K562 (cell line): ENCODE data around the gene CTSL. TPM values are rescaled to one million over a fixed set of nuclear protein-coding genes. Genes with fewer than 3 reads are reported as not detected.
A peak's percentile ranks its signal among the peaks of the same experiment; 100 is the strongest.

ENCODE experiments used
- ATAC-seq: fragments of 200-7000 bp; cut with Tn5 transposase; 3 replicates; pipeline ENCODE4 v1.9.1; 2020; ENCODE audit warnings: moderate library complexity
- BruUV-seq: library from RNA; stranded (reverse); fragments of 400-500 nt; replicated peaks from 2 replicates; lab custom pipeline; 2021; lab: Mats Ljungman, UMichigan
- CTCF ChIA-PET: fragments of 300-600 bp; formaldehyde crosslinking; extraction: SDS; loops from one replicate; lab custom pipeline; 2021; ENCODE audit warnings: low intra/inter-chr PET ratio; lab: Yijun Ruan, JAX
- POLR2A ChIA-PET: fragments of 300-600, 350-650 bp; sonication (Branson Sonifier 250); formaldehyde crosslinking; extraction: SDS; loops from one replicate; lab custom pipeline; 2021; ENCODE audit warnings: antibody characterized with exemption, inconsistent platforms; lab: Yijun Ruan, JAX
- DNase-seq, 4 experiments: peaks; one replicate each; pipeline versions ENCODE4 v3.0.0 to v3.0.0-alpha.2; 2011 to 2018; ENCODE audit warnings: low spot score in 3 of 4, mixed read lengths in 3 of 4; ENCODE audit errors: extremely low read depth in 1 of 4
- FAIRE-seq: peaks from 2 replicates; lab custom pipeline; 2011; peaks lifted over from hg19 to GRCh38; lab: Jason Lieb, UNC
- H2AFZ ChIP-seq: 2 replicates; pipeline ENCODE4 v1.6.0; 2011; ENCODE audit warnings: low read depth, low read length, control low read depth, inconsistent platforms
- H3K27ac ChIP-seq: fragments of 200-600 bp; 3 replicates; pipeline ENCODE4 v1.8.0; 2011; ENCODE audit warnings: low read depth, mild to moderate bottlenecking, control low read depth, inconsistent platforms, low read length, moderate library complexity, mixed read lengths; ENCODE audit errors: extremely low read depth
- H3K27me3 ChIP-seq, 2 experiments: fragments of 300-600 bp in 1 of 2; 2 replicates in 1 of 2; 3 replicates in 1 of 2; pipeline versions ENCODE4 v1.6.0 to v1.8.0; 2011; ENCODE audit warnings: inconsistent platforms in 2 of 2, low read length in 2 of 2, mild to moderate bottlenecking in 1 of 2, mixed read lengths in 1 of 2, moderate library complexity in 1 of 2; ENCODE audit not compliant: control insufficient read depth in 2 of 2, insufficient read depth in 2 of 2
- H3K36me3 ChIP-seq: fragments of 300-600 bp; 3 replicates; pipeline ENCODE4 v1.8.0; 2011; ENCODE audit warnings: mild to moderate bottlenecking, low read length, inconsistent platforms; ENCODE audit not compliant: control insufficient read depth, insufficient read depth
- H3K4me1 ChIP-seq, 2 experiments: fragments of 200-600 bp in 1 of 2; replicated peaks in 1 of 2; 2 replicates in 1 of 2; 3 replicates in 1 of 2; pipeline versions ENCODE4 v1.5.1 to v1.8.0; 2011; ENCODE audit warnings: inconsistent platforms in 2 of 2, low read length in 2 of 2, mild to moderate bottlenecking in 1 of 2, mixed read lengths in 1 of 2, moderate library complexity in 1 of 2; ENCODE audit not compliant: control insufficient read depth in 2 of 2, insufficient read depth in 2 of 2
- H3K4me2 ChIP-seq: 2 replicates; pipeline ENCODE4 v1.6.1; 2011; ENCODE audit warnings: low read length, control low read depth, inconsistent platforms, mixed read lengths; ENCODE audit not compliant: insufficient read depth
- H3K4me3 ChIP-seq: fragments of 200-600 bp; sonication (generic), shearing (Covaris generic); 2 replicates; pipeline ENCODE4 v1.5.1; 2016; ENCODE audit warnings: control low read depth, inconsistent platforms
- H3K79me2 ChIP-seq: fragments of 200-600 bp; 3 replicates; pipeline ENCODE4 v1.8.0; 2011; ENCODE audit warnings: low read length, inconsistent platforms; ENCODE audit not compliant: control insufficient read depth, insufficient read depth
- H3K9ac ChIP-seq, 2 experiments: 2 replicates each; pipeline versions ENCODE4 v1.6.0 to v1.6.1; 2011; ENCODE audit warnings: low read depth in 2 of 2, low read length in 2 of 2, control low read depth in 1 of 2, inconsistent platforms in 1 of 2, mild to moderate bottlenecking in 1 of 2, mixed read lengths in 1 of 2; ENCODE audit not compliant: insufficient read depth in 1 of 2
- H3K9me1 ChIP-seq: one replicate; pipeline ENCODE4 v1.6.0; 2011; ENCODE audit warnings: inconsistent platforms, mild to moderate bottlenecking, low read length, moderate library complexity; ENCODE audit not compliant: control insufficient read depth, insufficient read depth
- H3K9me3 ChIP-seq: replicated peaks from 2 replicates; pipeline ENCODE4 v1.5.1; 2011; ENCODE audit warnings: low read depth, low read length, inconsistent platforms; ENCODE audit not compliant: control insufficient read depth, insufficient read depth
- H4K20me1 ChIP-seq: replicated peaks from 2 replicates; pipeline ENCODE4 v1.6.1; 2011; ENCODE audit warnings: low read length, inconsistent platforms, mixed read lengths; ENCODE audit not compliant: control insufficient read depth, insufficient read depth
- ATF1 ChIP-seq, 2 experiments: fragments of 450-650 bp in 1 of 2; IDR thresholded peaks; 2 replicates each; pipeline ENCODE4 v1.6.1; 2016; ENCODE audit warnings: missing compliant biosample characterization in 1 of 2, missing genetic modification characterization in 1 of 2
- HEY1 ChIP-seq: fragments of 250-450 bp; sonication (Bioruptor Pico); IDR thresholded peaks from 2 replicates; pipeline ENCODE4 v1.5.0; 2020; ENCODE audit warnings: mild to moderate bottlenecking, moderate library complexity, borderline replicate concordance
- KLF13 ChIP-seq: fragments of 450-650 bp; IDR thresholded peaks from 2 replicates; pipeline ENCODE4 v1.6.1; 2016; ENCODE audit warnings: missing genetic modification characterization, low read depth, mild to moderate bottlenecking, missing compliant biosample characterization, moderate library complexity, borderline replicate concordance
- MECOM ChIP-seq: fragments of 250-450 bp; sonication (Bioruptor Pico); IDR thresholded peaks from 2 replicates; pipeline ENCODE4 v1.8.0; 2022; ENCODE audit warnings: inconsistent platforms
- RBM15 ChIP-seq: fragments of 200-400 bp; formaldehyde crosslinking; IDR thresholded peaks from 2 replicates; pipeline ENCODE4 v1.6.1; 2018; ENCODE audit warnings: mild to moderate bottlenecking, low read length, moderate library complexity; ENCODE audit not compliant: insufficient read depth
- SLC30A9 ChIP-seq: fragments of 250-450 bp; sonication (Bioruptor Pico); IDR thresholded peaks from 2 replicates; pipeline ENCODE4 v1.8.0; 2022; ENCODE audit warnings: mild to moderate bottlenecking, moderate library complexity
- SRSF3 ChIP-seq: fragments of 200-400 bp; formaldehyde crosslinking; IDR thresholded peaks from 2 replicates; pipeline ENCODE4 v1.6.1; 2016; ENCODE audit warnings: mild to moderate bottlenecking, low read length, moderate library complexity; ENCODE audit not compliant: insufficient read depth
- TSC22D4 ChIP-seq: fragments of 450-650 bp; IDR thresholded peaks from 2 replicates; pipeline ENCODE4 v1.6.1; 2016; ENCODE audit warnings: missing genetic modification characterization, missing biosample characterization, control low read depth
- ZNF407 ChIP-seq: fragments of 450-650 bp; IDR thresholded peaks from 2 replicates; pipeline ENCODE4 v1.6.1; 2016; ENCODE audit warnings: low read depth
- WGBS: fragments of 100-300 bp; shearing (Covaris generic); methylation state at CpG from one replicate; pipeline ENCODE4 v1.1.6; 2016; ENCODE audit warnings: low coverage, mixed read lengths; ENCODE audit not compliant: insufficient coverage; ENCODE audit errors: missing lambda C conversion rate; 5-methylcytosine and 5-hydroxymethylcytosine counted together
- in situ Hi-C: fragments of 300-500 bp; cut with MboI; formaldehyde crosslinking; loops from 4 replicates; pipeline ENCODE4 v1.15.0; 2018; ENCODE audit warnings: inconsistent platforms, mixed read lengths
- intact Hi-C: fragments of 100-400 bp; cut with micrococcal nuclease; formaldehyde crosslinking; loops from 2 replicates; pipeline ENCODE4 v1.14.2; 2022
- polyA plus RNA-seq, 8 experiments: library from polyadenylated mRNA; depleted of rRNA in 4 of 8; stranded (reverse) in 5 of 8; unstranded in 3 of 8; fragments of >200 nt; fragmentation: Nextera tagmentation in 2 of 8; fragmentation: Illumina TruSeq in 1 of 8; extraction: Ambion mirVana in 2 of 8; extraction: Trizol in 1 of 8; gene quantifications; 2 replicates each; pipeline versions ENCODE4 v1.2.1 to v1.2.3, GENCODE V29; 2011 to 2014; ENCODE audit warnings: inconsistent platforms in 1 of 8, missing spikeins in 1 of 8
- total RNA-seq, 7 experiments: library from RNA; depleted of rRNA in 6 of 7; stranded (reverse); fragments of >200 nt in 6 of 7; fragmentation: Illumina TruSeq in 2 of 7; extraction: Trizol in 2 of 7; gene quantifications; 2 replicates each; pipeline versions ENCODE4 v1.2.1 to v1.2.3, GENCODE V29; 2011 to 2021; ENCODE audit warnings: low replicate concordance in 1 of 7
- TF ChIP-seq, protein P1 (sequence below): fragments of 250-450 bp; sonication (Bioruptor Pico); IDR thresholded peaks from 2 replicates; pipeline ENCODE4 v1.5.0; 2020; ENCODE audit warnings: mild to moderate bottlenecking, borderline replicate concordance

CTSL gene
- total and polyA plus RNA-seq, 9 of the 15 experiments (the other 6 are each of a cell fraction or from before 2014, with no cell fraction given): 55.9 to 165 (median 93.7) TPM

DNA sequence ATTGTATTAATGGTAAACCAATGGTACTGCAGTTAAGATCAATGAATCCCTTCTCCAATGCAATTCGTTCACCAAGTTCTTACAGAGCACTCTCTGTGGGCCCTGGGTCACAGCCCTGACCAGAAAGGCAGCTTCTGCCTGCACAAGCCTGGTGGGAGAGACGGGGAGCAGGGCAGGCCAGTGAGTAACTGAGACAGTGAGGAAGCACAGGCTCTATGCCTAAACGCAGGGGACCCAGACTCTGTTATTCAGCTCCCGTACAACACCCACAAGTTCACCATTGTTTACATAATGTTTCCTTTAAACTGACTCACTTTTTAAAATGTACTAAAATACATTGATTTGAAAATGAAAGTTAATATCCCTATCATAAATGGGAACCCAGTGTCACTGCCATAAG is 40.5 kb upstream of the CTSL start:
- no TSS peak for BruUV-seq
- Histone ChIP-seq H3K9ac (0 out of 4 replicates have a peak overlapping the region, but pooled peaks of 1 of the 2 experiments have one; percentile 19), H4K20me1 (no peaks in the 10 kb centered on the region), H3K9me3 (no peaks in the 10 kb centered on the region), H3K9me1 (no peaks in the 10 kb centered on the region), H3K4me3 (no peak overlapping the region), H2AFZ (no peak overlapping the region), H3K36me3 (peaks cover 30% of the 10 kb centered on the region; the same call in 2 of the 3 replicates), H3K27me3 (no peaks in the 10 kb centered on the region), H3K79me2 (no peaks in the 10 kb centered on the region), H3K4me2 (no peak overlapping the region), H3K27ac (no peak overlapping the region), H3K4me1 (peaks cover 10 to 14% of the 10 kb centered on the region in 2 experiments; a peak in 4 of 5 replicates)
- 62% methylated on average over 4 of the region's 4 CpGs for WGBS
- no peak for TF ChIP-seq ZNF407
- no peak for TF ChIP-seq HEY1 (CRISPR knock-in tag)
- no peak for TF ChIP-seq MECOM
- no peak for TF ChIP-seq RBM15
- TF ChIP-seq SLC30A9 (CRISPR knock-in tag): no peak
- TF ChIP-seq KLF13: no peak
- TF ChIP-seq SRSF3: no peak
- TF ChIP-seq ATF1 (CRISPR knock-in tag; IDR thresholded peaks at IDR 0.05): no peak
- no peak for TF ChIP-seq ATF1 (tag; IDR thresholded peaks at IDR 0.05)
- TF ChIP-seq, protein P1, sequence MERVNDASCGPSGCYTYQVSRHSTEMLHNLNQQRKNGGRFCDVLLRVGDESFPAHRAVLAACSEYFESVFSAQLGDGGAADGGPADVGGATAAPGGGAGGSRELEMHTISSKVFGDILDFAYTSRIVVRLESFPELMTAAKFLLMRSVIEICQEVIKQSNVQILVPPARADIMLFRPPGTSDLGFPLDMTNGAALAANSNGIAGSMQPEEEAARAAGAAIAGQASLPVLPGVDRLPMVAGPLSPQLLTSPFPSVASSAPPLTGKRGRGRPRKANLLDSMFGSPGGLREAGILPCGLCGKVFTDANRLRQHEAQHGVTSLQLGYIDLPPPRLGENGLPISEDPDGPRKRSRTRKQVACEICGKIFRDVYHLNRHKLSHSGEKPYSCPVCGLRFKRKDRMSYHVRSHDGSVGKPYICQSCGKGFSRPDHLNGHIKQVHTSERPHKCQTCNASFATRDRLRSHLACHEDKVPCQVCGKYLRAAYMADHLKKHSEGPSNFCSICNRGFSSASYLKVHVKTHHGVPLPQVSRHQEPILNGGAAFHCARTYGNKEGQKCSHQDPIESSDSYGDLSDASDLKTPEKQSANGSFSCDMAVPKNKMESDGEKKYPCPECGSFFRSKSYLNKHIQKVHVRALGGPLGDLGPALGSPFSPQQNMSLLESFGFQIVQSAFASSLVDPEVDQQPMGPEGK (CRISPR knock-in tag): no peak
- no peak for TF ChIP-seq TSC22D4 (tag)
- ChIA-PET CTCF (interaction anchor here (4.1 kb wide), 1 partner anchor 127 kb away, joined by 21 read pairs; no protein-coding TSS in a partner anchor), POLR2A (interaction anchor here (0.7 to 1.3 kb wide), 2 partner anchors 41 to 363 kb away, joined by 3 to 7 read pairs; partner anchors contain the start of gene CTSL)
- ATAC-seq (no peak), DNase-seq (no peak), FAIRE-seq (no peak)
- in situ Hi-C loops (loop anchor here (25.0 kb wide), 1 partner anchor 627 kb away; no protein-coding TSS in a partner anchor), intact Hi-C loops (loop anchor here (10.0 kb wide), 1 partner anchor 359 kb away; no protein-coding TSS in a partner anchor)
